ENCODE data around the gene NDUFB4.
"Not testable (repeated sequence)": the region's sequence is repeated elsewhere in the genome, so short reads cannot be mapped to it uniquely, and the experiment has no call there.

- not testable (repeated sequence) for TF ChIP-seq JUN (IDR thresholded peaks at IDR 0.05; ENCODE audit: borderline replicate concordance, low read depth, low read length); JUN (CRISPR knock-in tag; IDR thresholded peaks at IDR 0.05; ENCODE audit: borderline replicate concordance); POLR2A (conservative IDR thresholded peaks at IDR 0.05)
Observed at GRCh38 chr3:120616745-120617144, 20.6 kb downstream of the NDUFB4 start.

Measured in K562 (cell line).